Stimulated activated CD8-positive, alpha-beta memory T cell treated with anti-CD3 and anti-CD28 coated beads, Interleukin-12 subunit alpha, Interleukin-12 subunit beta, amount 100 ng/mL, for 4 hours (primary cell): ENCODE results near the gene AARS2.

ENCODE experiments used
- DNase-seq: peaks from one replicate; pipeline ENCODE4 v3.0.0-alpha.2; 2020; ENCODE audit warnings: low read depth

Gene AARS2

DNA sequence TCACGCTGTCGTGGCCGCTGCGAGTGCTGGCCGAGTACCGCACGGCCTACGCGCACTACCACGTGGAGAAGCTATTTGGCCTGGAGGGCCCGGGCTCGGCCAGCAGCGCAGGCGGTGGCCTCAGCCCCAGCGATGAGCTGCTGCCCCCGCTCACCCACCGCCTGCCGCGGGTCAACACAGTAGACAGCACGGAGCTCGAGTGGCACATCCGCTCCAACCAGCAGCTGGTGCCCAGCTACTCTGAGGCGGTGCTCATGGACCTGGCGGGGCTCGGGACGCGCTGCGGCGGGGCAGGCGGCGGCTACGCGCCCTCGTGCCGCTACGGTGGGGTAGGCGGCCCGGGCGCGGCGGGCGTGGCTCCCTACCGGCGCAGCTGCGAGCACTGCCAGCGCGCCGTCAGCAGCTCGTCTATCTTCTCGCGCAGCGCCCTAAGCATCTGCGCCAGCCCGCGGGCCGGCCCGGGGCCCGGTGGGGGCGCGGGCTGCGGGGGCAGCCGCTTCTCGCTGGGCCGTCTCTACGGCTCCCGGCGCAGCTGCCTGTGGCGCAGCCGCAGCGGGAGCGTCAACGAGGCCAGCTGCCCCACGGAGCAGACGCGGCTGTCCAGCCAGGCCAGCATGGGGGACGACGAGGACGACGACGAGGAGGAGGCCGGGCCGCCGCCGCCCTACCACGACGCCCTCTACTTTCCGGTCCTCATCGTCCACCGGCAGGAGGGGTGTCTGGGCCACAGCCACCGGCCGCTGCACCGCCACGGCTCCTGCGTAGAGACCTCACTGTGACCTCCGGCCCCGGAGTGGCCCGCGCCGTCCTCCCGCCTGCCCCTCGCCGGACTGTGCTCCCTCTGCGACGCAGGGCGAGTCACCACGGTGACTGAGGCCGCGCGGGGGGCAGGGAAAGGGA, 37.1 kb downstream of the AARS2 start:
- DNase-seq: no peak

DNA sequence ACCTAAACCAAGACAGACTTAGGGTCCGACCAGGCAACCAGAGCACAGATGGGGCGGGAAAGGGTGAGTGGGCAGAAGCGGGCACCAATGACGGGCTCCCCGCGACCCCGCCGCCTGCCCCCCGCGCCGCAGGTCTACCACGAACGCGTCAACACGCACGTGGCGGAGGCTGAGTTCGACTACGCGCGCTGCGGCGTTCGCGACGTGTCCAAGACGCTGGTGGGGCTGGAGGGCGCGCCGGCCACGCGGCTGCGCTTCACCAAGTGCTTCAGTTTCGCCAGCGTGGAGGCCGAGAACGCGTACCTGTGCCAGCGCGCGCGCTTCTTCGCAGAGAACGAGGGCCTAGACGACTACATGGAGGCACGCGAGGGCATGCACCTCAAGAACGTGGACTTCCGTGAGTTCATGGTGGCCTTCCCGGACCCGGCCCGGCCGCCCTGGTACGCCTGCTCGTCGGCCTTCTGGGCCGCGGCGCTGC, 37.8 kb downstream of the AARS2 start:
- DNase-seq: no peak

DNA sequence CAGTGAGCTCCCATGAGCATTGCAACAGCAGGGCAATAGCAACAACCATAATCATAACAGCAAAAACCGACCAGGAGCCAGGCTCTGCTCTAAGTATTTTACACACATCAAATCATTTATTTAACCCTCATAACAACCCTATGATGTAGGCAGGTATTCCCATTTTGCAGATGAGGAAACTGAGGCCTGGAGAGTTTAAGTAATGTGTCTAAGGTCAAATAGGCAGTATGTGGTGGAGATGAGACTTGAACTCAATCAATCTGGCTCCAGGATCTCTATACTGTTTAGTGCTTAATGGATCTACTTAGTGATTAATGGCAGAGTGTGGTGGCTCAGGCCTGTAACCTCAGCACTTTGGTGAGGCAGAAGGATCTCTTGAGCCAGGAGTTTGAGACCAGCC, 39.5 kb downstream of the AARS2 start:
- DNase-seq: no peak

DNA sequence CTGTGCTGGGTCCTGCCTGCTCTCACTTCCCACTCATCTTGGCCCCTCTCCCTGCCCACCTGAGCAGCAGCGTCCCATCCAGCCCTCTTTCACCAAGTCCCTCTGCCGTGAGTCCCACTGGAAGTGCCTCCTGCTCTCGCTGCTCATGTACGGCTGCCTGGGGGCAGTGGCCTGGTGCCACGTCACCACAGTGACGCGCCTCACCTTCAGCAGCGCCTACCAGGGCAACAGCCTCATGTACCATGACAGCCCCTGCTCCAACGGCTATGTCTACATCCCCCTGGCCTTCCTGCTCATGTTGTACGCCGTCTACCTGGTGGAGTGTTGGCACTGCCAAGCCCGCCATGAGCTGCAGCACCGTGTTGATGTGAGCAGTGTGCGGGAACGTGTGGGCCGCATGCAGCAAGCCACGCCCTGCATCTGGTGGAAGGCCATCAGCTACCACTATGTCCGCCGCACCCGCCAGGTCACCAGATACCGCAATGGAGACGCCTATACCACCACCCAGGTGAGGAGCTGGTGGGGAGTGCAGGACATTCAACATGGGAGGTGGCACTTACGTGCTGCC, 40.1 kb downstream of the AARS2 start:
- no peak for DNase-seq

DNA sequence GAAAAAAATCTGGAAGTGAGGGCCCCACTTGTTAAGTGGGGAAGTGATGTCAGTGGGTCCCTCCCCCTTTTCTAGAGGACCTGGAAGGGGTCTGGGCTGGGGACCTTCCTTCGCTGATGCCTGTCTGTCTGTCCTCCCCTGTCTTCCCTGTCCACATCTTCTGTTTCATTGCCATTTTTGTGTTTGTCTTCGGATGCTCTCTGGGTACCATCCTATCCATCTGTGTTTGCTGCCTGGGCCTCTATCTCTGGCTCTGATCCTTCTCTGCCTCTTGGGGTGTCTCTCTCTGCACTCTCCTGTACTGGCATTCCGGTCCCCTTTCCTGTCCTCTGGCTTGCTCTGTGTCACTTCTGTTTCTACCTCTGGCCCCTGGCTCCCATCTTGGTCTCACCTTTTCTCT, 40.6 kb downstream of the AARS2 start:
- no peak for DNase-seq

DNA sequence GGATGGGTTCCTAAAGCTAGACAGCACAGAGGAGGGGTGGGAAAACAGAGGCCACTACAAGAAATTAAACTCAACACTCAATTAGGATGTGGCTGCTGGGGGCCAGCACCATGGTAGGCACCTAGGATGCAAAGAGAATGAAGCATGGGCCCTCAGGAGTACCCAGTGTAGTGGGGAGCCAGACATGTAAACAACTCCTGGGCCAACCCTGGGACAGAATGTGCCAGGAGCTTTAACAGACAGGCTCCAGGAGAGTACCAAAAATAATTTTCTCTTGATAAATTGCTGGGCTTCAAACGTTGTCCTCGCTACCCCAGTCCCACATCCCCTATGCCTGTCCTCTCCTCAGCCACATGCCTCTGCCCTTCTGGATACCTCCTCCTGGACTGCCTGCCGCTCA, 41.2 kb downstream of the AARS2 start:
- no peak for DNase-seq

DNA sequence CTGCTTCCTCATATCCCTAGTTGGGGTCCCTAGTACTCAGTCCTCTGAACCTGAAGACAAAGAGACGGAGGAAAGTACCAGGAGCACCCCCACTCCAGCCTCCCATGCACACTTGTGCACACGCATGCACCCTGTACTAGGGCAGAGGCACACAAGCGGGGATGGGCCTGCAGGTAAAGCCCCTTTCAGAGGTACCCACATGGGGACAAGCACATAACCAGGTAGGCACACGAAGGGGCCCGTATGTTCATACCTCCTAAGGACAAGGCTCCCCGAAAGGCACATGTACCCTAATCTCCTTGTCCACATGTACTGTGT, 41.8 kb downstream of the AARS2 start:
- no peak for DNase-seq

DNA sequence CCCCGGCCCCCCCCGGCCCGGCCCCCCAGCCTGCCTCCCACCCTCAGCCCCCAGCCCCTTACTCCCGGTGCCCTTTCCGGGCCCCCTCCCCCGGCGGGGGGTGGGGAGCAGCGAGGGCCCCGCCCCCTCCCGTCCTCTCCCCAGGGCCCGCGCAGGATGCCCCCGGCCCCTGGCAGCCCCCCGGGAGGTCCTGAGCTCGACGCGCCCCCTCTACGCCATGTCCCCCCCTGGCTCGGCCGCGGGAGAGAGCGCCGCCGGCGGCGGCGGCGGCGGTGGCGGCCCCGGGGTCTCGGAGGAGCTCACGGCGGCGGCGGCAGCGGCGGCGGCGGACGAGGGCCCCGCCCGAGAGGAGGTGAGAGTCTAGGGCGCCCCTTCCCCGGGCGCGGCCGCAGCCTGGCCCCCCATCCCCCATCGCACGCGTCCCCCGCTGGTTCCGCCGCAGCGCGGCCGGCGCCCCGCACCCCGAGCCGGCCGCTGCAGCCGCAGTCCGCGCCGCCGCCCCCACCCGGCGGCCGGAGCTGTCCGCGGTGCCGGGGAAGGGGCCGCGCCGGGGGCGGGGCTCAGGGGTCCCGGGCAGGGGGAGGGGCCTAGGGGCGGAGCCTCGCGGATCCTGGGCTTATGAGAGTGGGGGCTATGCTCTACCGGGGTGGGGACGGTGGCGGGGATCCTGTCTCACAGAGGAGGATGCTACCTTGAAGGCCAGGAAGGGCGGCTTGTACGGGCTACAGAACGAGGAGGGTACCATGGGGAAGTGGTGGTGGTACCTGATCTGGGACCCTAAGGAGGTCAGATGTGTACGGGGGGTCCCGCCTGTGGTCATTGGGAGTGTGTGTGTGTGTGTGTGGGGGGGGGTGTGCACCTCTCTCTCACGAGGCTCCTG, 42.4 kb downstream of the AARS2 start:
- no peak for DNase-seq

DNA sequence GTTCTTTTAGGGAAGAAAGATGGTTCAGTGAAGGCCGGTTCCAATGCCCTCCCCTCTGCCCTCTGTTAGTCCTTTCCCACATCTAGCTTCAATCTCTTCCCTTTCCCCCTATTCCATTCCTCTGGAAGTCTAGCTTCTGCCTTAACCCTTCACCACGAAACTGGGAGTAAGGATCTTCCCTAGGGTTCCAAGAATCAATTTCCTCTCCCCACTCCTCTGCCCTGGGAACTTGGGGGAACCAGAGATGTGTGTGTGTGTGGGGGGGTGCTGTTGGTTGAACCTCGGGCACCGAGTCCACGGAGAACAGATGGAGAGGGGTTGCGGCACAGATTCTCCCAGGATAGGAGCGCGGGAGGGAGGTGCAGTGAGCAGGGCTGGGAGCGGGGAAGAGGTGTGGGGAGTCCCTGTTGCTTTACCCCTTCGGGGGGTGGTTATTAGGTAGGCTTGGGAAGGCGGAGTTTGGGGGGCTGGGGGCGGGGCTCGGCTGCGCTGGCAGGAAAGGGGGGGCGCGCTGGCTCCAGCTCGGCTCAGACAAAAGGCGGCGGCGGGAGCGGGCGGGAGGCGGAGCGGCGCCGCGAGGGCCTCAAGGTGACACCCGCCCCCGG, 43.1 kb downstream of the AARS2 start, which contains the start of gene TMEM151B:
TSS of gene TMEM151B (plus strand) at position 530 of the 605 bp plus-strand sequence. CDS start 293 bp downstream, outside the sequence.
- DNase-seq: no peak

DNA sequence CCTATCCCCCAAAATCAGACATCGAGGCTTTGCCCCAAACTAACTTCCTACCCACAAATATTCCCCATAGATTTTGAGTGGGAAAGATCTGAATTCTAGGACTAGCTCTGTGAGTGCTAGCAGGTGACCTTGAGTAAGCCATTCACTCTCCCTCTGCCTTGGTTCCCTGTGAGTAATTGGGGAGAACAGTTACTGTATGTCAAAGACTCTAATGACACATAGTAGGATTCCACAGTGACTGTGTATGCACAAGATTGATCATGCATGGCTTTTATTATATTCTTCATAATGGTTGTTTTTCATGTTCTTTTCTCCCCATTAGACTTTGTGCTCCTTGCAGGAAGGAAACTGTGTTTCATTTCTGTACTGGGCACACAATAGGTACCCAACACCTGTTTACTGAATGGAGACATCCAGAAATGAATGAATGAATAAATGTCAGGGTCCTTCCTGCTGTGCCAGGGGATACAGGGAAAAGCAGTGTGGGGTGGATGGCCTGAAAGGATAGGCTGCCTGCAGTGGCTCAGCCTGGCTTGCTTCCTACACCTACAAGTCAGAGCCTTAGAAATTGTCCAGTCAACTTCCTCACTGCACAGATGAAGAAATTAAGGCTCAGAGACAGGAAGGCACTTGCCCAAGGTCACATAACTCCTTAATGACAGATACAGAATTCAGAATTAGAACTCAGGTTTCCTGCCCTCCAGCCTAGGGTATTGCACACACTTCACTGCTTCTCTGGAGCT, 43.8 kb downstream of the AARS2 start:
- DNase-seq: no peak

DNA sequence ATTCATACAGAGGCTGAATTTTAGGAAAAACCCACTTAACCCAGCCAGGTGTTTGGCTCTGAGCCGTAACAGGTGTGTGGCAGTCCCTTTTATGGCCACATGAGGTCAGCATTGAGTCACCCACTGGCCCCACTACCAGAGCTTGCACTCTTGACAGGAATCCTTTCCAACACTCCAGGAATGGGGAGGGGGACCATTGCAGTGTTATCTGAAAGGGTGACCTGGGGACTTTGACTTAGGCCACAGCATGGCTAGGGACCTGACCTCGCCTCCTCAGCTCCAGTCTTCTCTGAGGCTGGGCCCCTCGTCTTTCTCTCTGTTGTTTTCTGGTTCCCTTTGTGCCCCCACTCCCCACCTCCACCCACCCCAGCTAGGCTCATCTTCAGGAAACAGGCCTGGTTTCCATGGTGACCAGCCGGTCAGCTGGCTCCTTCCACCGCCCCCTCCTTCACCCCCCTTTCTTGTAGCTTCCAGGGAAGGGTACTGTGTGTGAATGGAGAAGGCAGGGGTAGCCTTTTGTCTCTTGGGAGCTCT, 45.0 kb downstream of the AARS2 start:
- DNase-seq: no peak

DNA sequence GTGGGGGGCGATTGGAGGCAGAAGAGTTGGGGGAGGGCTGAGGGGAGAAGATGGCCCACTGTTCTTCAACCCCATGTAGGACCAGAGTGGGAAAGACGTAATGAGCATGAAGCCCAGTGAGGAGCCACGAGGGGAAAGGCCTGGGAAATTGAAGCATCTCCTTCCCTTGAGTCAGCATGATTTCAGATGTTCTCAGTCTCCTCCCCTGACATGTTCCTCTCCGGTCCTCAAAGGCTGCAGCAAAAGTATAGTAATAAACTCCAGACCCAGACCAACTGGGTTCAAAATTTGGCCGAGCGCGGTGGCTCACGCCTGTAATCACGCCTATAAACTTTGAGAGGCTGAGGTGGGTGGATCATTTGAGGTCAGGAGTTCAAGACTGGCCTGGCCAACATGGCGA, 45.9 kb downstream of the AARS2 start:
- DNase-seq: no peak

DNA sequence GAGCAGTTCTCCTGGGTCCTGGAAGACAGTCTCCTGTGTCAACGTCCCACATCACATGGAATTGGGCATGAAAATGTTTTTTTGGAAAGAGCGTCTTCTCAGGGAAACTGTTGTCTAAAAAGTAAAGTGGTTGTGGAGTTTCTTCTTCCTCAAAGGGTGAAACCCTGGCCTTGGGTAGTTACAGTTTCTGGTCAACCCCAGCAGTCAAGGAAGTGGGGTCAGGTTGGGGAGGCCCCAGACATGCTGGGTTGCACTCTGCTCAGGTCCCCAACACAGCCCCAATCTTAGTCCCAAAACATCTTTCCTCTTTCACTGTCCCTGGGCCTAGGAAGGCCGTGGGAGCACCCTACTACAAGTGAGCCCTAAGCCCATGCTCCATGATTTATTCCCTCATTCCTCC, 46.8 kb downstream of the AARS2 start:
- no peak for DNase-seq

DNA sequence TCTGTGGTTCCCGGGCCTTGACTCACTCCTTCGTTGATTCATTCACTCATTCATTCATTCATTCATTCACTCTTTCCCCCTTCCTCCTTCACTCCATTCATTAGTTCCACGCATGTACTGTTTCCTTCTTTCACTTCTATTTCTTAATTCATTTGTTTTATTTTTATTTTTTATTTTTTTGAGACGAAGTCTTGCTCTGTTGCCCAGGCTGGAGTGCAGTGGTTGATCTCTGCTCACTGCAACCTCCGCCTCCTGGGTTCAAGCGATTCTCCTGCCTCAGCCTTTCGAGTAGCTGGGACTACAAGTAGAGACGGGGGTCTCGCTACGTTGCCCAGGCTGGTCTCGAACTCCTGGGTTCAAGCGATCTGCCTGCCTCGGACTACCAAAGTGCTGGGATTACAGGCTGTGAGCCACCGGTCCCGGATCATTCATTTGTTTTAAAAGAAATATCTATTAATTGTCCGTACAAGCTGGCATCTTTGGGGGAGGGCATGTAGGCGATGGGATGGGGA, 47.4 kb downstream of the AARS2 start:
- no peak for DNase-seq

DNA sequence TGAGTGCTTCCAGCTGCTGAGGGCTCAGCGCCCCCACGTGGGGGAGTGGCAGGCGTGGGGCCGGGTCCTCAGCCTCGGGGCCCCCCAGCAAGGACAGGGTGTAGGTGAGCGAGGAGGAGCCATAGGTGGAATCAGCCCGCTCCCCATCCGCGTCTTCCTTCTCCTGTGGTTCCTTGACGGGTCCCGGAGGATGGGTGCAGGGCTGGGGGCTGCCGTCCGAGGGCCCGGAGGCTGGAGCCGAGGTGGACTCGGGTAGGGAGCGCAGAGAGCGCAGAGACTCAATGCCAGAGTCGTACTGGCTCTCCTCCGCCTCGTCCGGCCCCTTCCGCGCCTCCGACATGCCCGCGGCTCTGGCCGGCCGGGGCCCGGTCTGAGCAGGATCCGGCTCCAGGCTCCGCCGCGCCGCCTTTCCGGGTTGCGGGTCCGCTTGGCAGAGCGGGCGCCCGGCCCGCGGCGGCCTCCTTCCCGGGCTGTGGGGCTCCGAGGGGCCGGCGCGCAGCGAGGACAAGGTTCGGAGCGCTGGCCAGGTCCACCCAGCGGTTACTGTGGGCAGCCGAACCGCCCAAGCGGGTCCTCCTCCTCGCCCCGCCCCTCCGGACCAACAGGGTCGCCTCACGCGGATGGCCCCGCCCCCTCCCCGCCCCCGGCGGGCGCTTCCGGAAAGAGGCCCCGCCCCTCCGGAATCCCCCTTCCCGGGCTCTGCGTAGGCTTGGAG, 48.0 kb downstream of the AARS2 start, which contains the start of gene NFKBIE:
TSS of gene NFKBIE (minus strand) at position 545 of the 715 bp plus-strand sequence. CDS start at position 340, 205 bp downstream.
- DNase-seq: peak; percentile 95

DNA sequence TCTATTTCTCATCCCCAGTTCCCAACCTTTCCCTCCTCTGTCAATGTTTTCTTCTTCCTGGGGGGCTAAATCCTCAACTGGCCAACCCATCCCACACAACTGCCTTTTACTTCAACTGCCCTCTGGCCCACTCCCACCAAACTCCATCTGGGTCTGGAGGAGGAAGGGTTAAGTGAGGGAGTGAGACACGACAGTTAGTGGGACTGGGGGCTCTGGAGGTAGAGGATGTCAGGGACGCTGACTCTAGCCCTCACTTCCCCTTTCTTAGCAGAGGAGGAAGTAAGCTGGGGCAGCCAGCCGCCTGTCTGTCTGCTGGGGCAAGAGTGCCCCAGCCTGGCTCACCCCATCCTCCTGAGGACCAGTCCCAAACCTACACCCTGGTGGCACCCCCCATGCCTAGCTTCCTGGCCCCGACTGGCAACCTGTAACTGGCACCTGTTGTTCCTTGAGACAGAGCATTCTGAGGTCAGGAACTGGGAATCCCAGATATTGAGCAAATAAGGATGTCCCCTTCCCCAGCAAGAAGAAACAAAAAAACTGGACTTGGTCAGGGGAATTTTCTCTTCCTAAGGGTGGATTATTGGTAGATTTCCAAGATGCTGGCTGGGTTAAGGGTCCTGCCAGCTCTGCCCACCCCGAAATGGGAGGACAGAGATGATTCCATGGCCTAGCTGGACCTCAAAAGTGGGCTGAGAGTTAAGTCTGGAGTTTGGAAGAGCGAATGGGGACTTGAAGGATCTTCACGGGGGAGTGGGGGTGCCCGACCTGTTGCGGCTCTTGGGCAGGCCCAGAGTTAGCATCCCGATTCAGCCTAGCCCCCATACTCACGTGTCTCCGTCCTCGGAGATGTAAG, 48.8 kb downstream of the AARS2 start:
- no peak for DNase-seq

DNA sequence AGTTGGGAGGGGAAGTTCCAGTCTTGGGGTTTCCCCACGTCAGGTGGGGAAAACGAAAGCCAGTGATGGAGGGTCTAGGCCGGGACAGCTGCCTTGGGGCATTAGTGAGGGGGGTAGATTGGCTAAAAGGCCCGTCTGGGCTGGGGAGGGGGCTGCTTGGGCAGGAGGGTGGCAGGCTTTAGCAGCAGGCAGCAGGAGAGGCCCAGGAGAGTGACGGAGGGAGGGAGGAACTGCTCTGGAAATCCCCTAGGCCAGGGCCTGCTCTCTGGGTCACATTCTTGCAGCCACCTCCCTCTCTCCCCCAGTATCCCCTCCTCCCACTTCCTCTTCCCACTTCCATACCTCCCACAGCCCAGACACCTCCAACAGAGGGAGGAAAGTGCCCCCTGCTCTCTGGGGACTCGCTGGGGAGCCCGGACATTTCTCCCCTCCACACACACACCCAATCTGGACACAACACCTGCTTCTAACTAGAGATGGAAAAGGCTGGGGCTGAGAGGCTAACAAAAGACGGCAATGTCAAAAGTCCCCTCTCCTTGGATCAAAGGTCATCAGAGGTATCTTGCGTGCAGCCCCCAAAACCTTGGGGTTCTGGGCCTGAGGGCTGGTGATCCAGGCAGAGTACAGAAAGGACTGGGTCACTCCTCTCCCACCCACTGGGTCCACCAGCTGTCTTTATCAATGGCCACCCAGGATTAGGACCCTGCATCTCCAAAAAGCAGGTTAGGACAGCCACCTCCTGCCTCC, 49.6 kb downstream of the AARS2 start:
- DNase-seq: no peak
